ENCODE results near the gene ENTREP1.

Gene ENTREP1

DNA sequence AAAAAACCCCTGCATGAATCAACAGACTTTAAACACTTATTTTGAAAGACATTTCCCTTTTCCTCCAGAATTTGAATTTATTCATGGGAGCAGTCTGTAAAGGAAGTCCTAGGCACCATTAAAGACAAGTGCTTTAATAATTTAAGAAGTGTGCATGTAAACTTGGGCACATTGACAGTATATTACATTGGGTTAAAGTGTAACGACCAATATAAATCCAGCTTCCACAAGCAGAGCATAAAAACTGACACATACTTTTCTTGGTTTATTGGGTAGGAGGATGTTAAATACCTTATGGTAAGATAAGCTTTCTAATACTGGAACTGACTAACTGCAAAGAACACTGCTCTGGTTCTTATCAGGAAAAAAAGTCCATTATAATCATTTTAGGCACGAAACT, 1.2 kb upstream of the ENTREP1 start:
- TF ChIP-seq, protein P1, sequence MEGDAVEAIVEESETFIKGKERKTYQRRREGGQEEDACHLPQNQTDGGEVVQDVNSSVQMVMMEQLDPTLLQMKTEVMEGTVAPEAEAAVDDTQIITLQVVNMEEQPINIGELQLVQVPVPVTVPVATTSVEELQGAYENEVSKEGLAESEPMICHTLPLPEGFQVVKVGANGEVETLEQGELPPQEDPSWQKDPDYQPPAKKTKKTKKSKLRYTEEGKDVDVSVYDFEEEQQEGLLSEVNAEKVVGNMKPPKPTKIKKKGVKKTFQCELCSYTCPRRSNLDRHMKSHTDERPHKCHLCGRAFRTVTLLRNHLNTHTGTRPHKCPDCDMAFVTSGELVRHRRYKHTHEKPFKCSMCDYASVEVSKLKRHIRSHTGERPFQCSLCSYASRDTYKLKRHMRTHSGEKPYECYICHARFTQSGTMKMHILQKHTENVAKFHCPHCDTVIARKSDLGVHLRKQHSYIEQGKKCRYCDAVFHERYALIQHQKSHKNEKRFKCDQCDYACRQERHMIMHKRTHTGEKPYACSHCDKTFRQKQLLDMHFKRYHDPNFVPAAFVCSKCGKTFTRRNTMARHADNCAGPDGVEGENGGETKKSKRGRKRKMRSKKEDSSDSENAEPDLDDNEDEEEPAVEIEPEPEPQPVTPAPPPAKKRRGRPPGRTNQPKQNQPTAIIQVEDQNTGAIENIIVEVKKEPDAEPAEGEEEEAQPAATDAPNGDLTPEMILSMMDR (conservative IDR thresholded peaks at IDR 0.05), result no peak
- H3K27ac ChIP-seq, result no peak overlapping the region

DNA sequence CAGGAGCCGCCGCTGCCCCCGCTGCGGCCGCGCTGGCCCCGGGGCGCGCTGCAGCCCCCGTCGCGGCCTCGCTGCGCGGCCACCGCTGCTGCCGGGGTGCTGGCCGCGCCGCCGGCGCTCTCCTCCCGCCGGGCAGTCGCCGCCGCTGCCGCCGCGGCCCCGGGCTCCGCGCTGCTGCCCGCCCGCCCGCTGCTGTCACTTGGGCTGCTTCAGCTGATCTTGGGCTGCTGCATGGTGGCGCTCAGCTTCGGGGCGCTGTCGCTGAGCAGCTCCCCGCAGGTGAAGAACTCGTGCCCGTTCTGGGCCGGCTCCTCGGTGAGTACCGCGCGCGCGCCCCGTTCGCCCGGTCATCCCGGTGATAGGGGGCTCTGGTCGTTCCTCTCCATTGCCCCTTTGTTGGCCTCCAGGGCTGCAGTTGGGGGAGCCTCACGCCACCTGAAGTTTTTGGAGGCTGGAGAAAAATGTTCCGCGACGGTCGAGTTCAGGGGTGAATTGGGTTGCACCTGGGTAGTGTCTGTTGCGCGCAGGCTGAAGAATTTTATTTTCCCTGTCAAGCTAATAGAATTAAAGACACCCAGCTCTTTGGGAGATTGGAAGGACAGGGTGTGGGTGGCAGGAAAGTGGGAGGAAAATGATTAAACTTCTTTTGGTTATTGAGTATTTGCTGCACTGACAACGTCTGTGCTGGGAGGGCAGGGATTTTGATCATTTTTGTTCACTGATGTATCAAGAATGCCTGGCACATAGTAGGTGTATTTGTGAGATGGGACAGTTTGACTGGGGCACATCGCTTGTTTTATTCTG, 596 bp downstream of the ENTREP1 start:
- TF ChIP-seq, protein P1 (conservative IDR thresholded peaks at IDR 0.05), result no peak
- H3K27ac ChIP-seq, result peak overlapping the region; percentile 46; the same call in 1 of the 2 replicates

DNA sequence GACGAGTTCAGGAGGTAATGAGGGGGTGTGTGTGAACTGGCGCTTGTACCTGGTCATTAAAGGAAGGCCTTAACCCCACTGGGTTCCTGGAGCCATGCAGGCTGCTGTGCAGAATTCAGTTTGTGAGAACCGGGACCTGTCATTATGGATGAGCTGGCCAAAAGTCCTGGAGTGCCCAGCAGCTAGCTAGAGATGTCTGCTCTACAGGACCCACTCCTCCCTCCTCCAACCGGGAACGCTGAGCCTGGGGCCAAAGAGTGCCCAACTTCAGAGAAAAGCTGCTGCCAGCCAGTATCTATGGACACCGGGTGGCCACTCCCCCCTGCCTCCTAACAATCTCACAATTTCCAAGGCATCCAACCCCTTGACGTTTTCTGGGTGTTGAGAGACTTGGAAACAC, 1.2 kb downstream of the ENTREP1 start:
- TF ChIP-seq, protein P1 (conservative IDR thresholded peaks at IDR 0.05), result no peak

DNA sequence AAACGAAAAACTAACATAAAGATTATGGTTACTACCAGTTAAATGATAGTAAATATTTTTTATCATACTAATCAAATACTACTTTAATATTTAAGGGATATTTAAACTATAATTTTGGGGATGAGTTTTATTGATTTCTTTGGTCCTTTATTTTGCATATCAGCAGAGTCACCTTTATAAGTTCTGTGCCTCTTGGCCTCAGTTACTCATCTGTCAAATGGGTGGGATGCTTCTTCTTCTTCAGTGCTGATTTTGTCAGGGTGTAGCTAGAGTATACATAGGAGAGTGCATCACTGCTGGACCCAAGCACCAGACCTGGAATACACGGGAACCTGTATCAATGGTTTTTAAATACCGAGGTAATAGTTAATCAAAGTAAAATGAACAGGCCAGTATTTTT, 5.6 kb downstream of the ENTREP1 start:
- no peak overlapping the region for H3K27ac ChIP-seq
- TF ChIP-seq, protein P1 (conservative IDR thresholded peaks at IDR 0.05), result no peak

More for the DNA sequence above, 1.2 kb downstream of the ENTREP1 start:
- H3K27ac ChIP-seq, result no peak overlapping the region

DNA sequence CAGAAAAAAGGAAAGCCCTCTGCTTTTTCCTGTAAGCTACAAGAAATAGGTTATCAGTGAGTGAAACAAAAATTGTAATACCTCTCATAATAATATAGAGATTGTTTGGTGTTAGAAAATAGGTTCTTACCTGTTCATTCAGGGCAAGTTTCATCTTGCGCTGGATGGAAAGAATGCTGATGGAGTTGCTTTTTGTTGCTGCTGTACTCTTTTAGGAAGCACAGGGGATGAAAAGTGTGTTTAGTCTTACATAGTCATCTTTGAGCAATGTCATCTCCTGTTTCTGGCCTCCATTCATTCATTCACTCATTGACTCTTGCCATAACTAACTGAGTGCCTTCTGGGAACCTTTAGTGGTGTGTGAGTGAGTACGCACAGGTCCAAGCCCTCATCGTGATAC, 6.4 kb downstream of the ENTREP1 start:
- TF ChIP-seq, protein P1 (conservative IDR thresholded peaks at IDR 0.05), result no peak

DNA sequence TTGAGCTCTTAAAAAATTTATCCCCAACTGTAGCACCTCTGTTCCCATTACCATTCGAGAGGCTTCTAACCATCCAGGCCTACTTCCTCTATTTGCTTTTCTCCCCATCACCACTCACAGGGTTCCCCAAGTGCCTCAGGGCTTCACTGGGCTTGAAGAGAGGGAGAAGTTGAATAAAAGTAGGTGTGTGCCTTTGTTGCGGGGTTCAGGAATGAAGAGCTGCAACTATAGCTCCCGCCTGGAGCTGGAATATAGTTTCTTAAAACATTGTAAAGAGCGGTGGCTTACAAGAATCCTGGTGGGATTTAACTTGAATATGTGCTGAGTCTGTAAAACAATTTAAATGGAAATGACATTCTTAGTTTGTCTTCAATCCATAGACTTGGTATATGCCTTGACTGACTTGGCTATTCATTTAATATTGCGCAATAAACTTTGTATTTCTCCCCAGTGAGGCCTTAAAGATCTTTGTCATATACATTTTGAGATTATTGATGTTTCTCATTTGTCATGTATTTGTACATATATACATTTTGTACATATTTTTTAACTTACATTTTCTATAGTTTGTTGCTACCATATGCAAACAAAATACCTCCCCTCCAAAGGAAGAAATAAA, 7.2 kb downstream of the ENTREP1 start:
- H3K27ac ChIP-seq, result no peak overlapping the region
- TF ChIP-seq, protein P1 (conservative IDR thresholded peaks at IDR 0.05), result no peak

More for the DNA sequence above, 6.4 kb downstream of the ENTREP1 start:
- no peak overlapping the region for H3K27ac ChIP-seq

DNA sequence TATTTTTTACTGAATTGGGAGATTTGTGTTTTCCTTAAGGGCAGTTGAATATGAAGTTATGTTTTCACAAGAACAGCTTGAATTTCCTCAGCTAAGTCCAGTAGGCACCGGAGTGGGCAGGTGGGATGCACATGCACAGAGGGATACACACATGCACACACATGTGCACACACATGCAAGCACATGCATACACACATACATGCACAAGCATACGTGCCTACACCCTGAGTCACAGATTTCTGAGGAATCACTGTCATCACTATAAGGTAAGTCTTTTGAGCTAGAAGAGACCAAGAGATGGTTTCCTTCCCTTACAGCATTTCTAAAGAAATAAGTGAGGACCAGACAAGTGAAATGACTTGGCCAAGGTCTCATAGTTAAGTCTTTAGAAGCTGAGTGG, 8.7 kb downstream of the ENTREP1 start:
- H3K27ac ChIP-seq, result no peak overlapping the region
- TF ChIP-seq, protein P1 (conservative IDR thresholded peaks at IDR 0.05), result no peak
